ENCODE results near the gene HEXIM1.

HEXIM1 gene

DNA sequence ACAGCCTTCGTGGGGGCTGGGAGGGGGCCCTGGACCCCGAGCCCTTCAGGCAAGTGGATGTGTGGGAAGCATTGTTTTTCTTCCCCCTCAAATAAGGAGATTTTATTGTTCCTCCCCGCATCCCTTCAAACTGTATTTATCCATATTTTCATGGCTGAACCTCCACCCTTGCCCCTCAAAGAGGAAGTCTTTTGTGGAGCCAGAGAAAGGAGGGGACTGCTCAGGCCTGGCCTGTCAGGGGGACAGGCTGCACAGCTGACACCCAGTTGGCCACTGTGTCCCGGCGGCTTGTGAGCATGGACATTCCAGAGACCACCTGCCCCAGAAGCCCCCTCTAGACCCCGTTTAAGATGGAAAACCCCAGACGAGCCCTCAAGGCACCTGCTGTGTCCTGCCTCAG lies 29.3 kb downstream of the HEXIM1 start:
- no peak for ATAC-seq (replicated peaks)
- Mint-ChIP-seq H3K4me1 (peaks cover 5 to 8% of the 10 kb centered on the region in 2 donors), H3K36me3 (no peaks in the 10 kb centered on the region), H3K27me3 (no peaks in the 10 kb centered on the region), H3K9me3 (no peaks in the 10 kb centered on the region), H3K4me3 (no peak overlapping the region), H3K27ac (no peak overlapping the region)
- DNase-seq, result no peak

DNA sequence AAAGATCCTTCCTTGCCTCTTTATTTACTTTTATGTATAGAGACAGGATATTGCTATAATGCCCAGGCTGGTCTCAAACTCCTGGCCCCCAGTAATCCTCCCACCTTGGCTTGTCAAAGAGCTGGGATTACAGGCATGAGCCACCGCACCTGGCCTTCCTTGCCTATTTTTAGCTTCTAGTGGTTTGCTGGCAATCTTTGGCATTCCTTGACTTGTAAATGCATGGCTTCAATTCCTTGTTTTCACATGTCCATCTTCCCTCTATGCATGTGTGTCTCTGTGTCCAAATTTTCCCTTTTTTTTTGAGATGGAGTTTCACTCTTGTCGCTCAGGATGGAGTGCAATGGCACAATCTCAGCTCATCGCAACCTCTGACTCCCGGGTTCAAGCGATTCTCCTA lies 35.9 kb downstream of the HEXIM1 start:
- no peaks in the 10 kb centered on the region for H3K36me3 Mint-ChIP-seq
- H3K27me3 Mint-ChIP-seq, result no peaks in the 10 kb centered on the region
- no peak overlapping the region for H3K4me3 Mint-ChIP-seq
- no peak overlapping the region for H3K27ac Mint-ChIP-seq
- ATAC-seq (replicated peaks) (no peak), DNase-seq (no peak)
- H3K9me3 Mint-ChIP-seq, result no peaks in the 10 kb centered on the region
- H3K4me1 Mint-ChIP-seq, result no peaks in the 10 kb centered on the region

DNA sequence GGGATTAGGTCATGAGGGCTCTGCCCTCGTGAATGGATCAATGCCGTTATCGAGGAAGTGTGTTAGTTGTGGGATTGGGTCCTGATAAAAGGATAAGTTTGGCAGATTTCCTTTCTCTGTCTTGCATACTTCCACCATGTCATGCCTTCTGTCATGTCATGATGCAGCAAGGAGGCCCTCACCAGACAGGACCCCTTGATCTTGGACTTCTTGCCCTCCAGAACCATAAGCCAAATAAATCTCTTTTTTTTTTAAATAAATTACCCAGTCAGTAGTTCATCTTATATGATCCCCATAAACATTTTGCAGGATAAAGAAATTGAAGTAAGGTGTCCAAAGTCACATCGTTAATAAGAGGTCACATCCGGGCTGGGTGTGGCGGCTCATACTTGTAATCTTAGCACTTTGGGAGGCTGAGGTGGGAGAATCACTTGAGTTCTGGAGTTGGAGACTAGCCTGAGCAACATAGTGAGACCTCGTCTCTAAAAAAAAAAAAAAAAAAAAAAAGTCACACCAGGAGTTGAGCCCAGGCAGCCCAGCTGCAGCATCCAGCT lies 38.6 kb downstream of the HEXIM1 start:
- no peaks in the 10 kb centered on the region for H3K4me1 Mint-ChIP-seq
- no peaks in the 10 kb centered on the region for H3K36me3 Mint-ChIP-seq
- ATAC-seq (replicated peaks) (no peak), DNase-seq (no peak)
- no peak overlapping the region for H3K4me3 Mint-ChIP-seq
- no peaks in the 10 kb centered on the region for H3K9me3 Mint-ChIP-seq
- H3K27me3 Mint-ChIP-seq, result no peaks in the 10 kb centered on the region
- H3K27ac Mint-ChIP-seq, result no peak overlapping the region

DNA sequence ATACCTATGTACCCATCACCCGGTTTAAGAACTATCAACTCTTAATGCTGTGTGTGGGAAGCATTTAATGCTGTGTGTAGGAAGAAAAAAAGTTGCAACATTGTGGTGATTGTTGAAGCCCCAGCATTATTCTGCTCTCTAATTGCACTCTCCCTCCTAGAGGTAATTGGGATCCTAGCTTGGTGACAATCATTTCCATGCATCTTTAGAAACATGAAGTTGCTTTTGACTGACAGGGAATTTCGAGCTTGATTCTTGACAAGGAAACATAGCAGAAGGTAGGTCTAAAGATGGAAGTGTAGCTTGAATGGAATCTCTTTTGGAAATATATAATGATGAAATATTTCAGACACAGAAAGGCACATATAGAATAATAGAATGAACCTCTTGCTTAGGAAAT lies 40.7 kb downstream of the HEXIM1 start:
- Mint-ChIP-seq H3K4me1 (no peaks in the 10 kb centered on the region), H3K27ac (no peak overlapping the region), H3K4me3 (no peak overlapping the region), H3K9me3 (no peaks in the 10 kb centered on the region), H3K36me3 (no peaks in the 10 kb centered on the region), H3K27me3 (no peaks in the 10 kb centered on the region)
- DNase-seq (no peak), ATAC-seq (replicated peaks) (no peak)

DNA sequence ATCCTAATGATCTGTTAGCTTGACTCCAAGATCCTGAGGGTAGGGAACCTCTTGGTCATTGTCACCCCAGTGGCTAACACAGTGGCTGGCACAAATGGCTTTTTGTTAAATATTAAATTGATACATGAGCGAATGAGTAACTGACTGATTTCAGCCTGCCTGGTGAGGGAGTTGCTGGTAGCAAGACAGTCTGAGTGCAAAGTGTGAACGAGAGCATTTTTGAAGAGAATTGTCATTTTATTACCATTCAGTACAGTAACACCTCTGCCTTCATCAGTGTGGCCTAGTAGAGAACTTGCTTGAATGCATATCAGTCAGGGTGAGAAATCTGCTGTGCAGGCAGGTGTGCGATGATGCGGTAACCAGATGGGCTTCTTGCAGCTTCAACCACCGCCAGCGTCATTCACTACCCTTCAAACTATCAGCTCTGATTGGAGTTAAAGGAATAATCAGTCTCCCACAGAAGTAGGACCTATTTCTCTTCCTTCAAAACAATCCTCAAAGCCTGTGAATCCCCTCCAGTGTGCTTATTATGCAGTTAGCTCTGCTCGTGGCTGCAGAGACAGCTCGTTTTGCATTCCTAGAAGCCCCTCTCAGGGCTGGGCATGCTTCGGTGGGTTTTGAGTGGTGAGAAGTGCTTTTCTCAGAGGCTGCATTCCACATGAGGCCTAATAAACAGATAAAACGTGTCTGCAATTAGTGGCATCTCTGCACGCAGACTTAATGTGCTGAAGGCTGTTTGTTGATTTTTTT lies 42.4 kb downstream of the HEXIM1 start:
- no peak overlapping the region for H3K4me3 Mint-ChIP-seq

DNA sequence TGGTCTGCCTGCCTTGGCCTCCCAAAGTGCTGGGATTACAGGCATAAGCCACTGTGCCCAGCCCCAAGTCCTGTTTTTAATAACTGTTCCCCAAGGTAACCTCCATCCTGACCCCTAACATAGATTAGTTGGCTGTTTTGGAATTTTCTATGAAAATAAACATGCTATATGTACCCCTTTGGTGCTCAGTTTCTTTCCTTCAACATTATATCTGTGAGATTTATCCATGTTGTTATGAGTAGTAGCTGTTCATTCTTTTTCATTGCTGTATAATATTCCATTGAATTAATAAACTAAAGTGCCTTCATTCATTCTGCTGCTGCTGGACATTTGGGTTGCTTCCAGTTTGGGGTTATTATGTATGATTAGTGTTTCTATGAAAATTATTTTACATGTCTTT lies 47.1 kb downstream of the HEXIM1 start:
- no peak for DNase-seq
- H3K4me3 Mint-ChIP-seq, result no peak overlapping the region
- H3K27ac Mint-ChIP-seq, result no peak overlapping the region
- no peaks in the 10 kb centered on the region for H3K36me3 Mint-ChIP-seq
- no peak for ATAC-seq (replicated peaks)
- H3K27me3 Mint-ChIP-seq, result no peaks in the 10 kb centered on the region
- H3K9me3 Mint-ChIP-seq, result no peaks in the 10 kb centered on the region
- peaks cover 3 to 10% of the 10 kb centered on the region in 2 donors for H3K4me1 Mint-ChIP-seq

More for the DNA sequence above, 42.4 kb downstream of the HEXIM1 start:
- Mint-ChIP-seq H3K4me1 (no peaks in the 10 kb centered on the region), H3K36me3 (no peaks in the 10 kb centered on the region), H3K9me3 (no peaks in the 10 kb centered on the region), H3K27me3 (no peaks in the 10 kb centered on the region), H3K27ac (no peak overlapping the region)
- ATAC-seq (replicated peaks) (no peak), DNase-seq (no peak)

DNA sequence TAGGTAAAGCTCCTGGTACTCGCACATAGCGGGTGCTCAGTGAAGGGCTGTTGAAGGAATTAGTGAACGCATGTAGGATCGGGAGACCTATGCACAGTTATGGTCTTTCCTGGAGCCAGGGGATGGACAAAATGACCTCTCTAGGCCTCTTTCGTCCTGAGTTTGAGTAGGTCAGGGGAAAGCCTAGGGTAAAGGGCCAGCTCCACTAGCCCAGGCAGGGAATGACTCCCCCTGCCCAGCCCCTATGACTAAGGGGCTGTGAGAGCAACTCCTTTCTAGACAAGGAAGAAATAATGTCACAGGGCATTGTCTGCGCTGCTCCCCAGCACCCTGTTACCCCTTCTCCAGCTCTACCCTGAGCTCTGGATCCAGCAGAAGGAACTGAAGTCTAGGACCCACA lies 48.8 kb downstream of the HEXIM1 start:
- Mint-ChIP-seq H3K4me3 (no peak overlapping the region), H3K9me3 (no peaks in the 10 kb centered on the region), H3K36me3 (no peaks in the 10 kb centered on the region), H3K27me3 (no peaks in the 10 kb centered on the region), H3K27ac (no peak overlapping the region), H3K4me1 (peaks cover 3 to 10% of the 10 kb centered on the region in 2 donors)
- no peak for DNase-seq
- ATAC-seq (replicated peaks), result no peak

DNA sequence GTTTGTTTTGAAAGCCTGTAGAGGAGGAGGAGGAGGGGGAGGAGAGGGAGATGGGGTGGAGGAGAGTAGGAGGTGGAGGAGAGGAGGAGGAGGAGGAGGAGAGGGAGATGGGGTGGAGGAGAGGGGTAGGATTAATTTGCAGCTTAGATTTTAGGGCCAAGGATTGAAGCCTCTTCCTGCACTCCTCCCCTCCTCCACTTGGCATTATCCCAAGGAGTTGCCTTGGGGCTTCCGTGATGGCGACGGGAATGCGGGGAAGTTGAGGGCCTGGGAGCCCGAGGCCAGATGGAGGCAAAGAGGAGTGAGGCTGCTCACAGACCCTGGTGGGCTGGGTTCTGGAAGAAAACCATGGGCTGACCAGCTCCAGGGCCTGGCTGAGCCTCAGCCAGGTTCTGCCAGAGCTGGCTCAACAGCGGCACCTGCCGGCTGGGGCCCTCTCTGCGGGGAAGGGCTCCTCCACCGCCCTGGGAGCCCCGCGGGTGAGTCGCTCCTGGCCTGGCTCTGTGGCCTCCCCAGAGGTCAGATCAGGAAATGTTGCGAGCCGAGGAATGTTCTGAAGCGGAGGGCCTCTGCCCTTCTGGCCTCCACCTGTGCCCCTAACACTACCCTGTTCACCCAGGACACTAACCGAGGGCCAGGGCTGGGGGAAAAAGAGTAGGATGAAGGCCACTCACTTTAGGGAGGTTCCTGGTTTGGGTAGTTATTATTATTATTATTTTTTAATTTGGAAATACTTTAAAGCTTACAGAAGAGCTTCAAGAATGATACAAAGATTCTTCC lies 49.5 kb downstream of the HEXIM1 start:
- no peaks in the 10 kb centered on the region for H3K27me3 Mint-ChIP-seq
- peaks cover 3 to 10% of the 10 kb centered on the region in 2 donors for H3K4me1 Mint-ChIP-seq
- H3K4me3 Mint-ChIP-seq, result no peak overlapping the region
- DNase-seq (peak; percentile 86), ATAC-seq (replicated peaks) (peak; percentile 99)
- no peaks in the 10 kb centered on the region for H3K36me3 Mint-ChIP-seq
- H3K27ac Mint-ChIP-seq, result peak overlapping the region; percentile 62
- no peaks in the 10 kb centered on the region for H3K9me3 Mint-ChIP-seq

DNA sequence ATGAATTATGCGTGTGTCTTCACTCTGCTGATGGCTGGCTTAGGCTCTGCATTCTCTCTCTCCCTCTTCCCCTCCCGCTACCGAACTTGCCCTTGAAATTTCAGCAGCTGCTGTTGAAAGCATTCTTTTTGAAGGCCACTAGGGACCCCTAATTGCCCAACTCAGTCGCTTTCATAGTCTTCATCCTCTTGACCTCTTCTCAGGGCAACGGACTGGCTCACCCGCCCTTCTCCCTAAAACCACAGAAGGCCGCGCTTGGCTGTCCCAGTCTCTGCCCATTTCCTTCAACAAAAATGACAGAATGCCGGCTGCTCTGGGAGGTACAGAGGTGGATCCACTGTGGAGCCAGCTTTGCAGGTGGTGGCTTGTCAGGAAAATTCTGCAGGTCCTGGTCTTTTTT lies 52.4 kb downstream of the HEXIM1 start:
- H3K9me3 Mint-ChIP-seq, result no peaks in the 10 kb centered on the region
- peaks cover 3 to 10% of the 10 kb centered on the region in 2 donors for H3K4me1 Mint-ChIP-seq
- DNase-seq (no peak), ATAC-seq (replicated peaks) (no peak)
- H3K36me3 Mint-ChIP-seq, result no peaks in the 10 kb centered on the region
- peak overlapping the region; percentile 31 for H3K27ac Mint-ChIP-seq
- no peak overlapping the region for H3K4me3 Mint-ChIP-seq
- no peaks in the 10 kb centered on the region for H3K27me3 Mint-ChIP-seq

DNA sequence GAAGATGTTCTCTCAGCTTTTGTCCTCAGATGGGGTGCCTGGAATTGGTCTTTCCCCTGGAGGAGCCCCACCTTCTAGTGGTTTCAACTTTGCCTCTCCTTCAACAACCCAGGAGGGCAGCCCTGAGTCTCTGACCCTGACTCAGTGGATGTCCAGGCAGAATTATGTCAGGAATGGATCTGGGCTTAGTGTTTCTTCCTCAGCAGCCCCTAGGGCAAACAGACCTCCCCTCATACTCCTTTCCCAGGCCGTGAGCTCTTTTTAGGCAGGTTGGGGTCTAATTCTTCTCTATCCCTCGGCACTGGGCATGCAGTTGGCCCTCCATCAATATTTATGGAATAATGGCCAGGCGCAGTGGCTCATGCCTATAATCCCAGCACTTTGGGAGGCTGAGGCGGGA lies 53.2 kb downstream of the HEXIM1 start:
- ATAC-seq (replicated peaks), result no peak
- peaks cover 3 to 10% of the 10 kb centered on the region in 2 donors for H3K4me1 Mint-ChIP-seq
- peaks cover 0 to 5% of the 10 kb centered on the region in 2 donors for H3K36me3 Mint-ChIP-seq
- no peak for DNase-seq
- H3K4me3 Mint-ChIP-seq, result no peak overlapping the region
- no peaks in the 10 kb centered on the region for H3K27me3 Mint-ChIP-seq
- H3K9me3 Mint-ChIP-seq, result no peaks in the 10 kb centered on the region
- H3K27ac Mint-ChIP-seq, result no peak overlapping the region

All from stimulated activated naive B cell treated with anti-CD40 and anti-IgM and Interleukin-4, amounts not matched to agents 10 μg/mL and 1 μg/mL and 100 μg/mL, for 72 hours (primary cell).